Stimulated activated CD4-positive, alpha-beta T cell treated with anti-CD3 and anti-CD28 coated beads, Interleukin-1b, Interleukin-23, amount 100 ng/mL, for 48 hours (primary cell): ENCODE results near the gene LARP1.

Experiments used
- DNase-seq: peaks from one replicate; pipeline ENCODE4 v3.0.0-alpha.2; 2020

Gene LARP1

GRCh38 chr5:154762700-154763099 is 7.5 kb downstream of the LARP1 start:
- no peak for DNase-seq

GRCh38 chr5:154764967-154765366 is 9.8 kb downstream of the LARP1 start:
- DNase-seq = no peak

- DNase-seq = no peak
These were observed 10.3 kb downstream of the LARP1 start for GRCh38 chr5:154765396-154765925.

GRCh38 chr5:154766558-154767281 is 11.5 kb downstream of the LARP1 start:
- no peak for DNase-seq

GRCh38 chr5:154767576-154767975 is 12.4 kb downstream of the LARP1 start:
- no peak for DNase-seq

GRCh38 chr5:154768207-154768606 is 13.0 kb downstream of the LARP1 start:
- no peak for DNase-seq

- DNase-seq = no peak
These were observed 14.9 kb downstream of the LARP1 start for GRCh38 chr5:154770111-154770510.

GRCh38 chr5:154771383-154771901 is 16.3 kb downstream of the LARP1 start:
- DNase-seq = no peak

GRCh38 chr5:154773326-154773725 is 18.1 kb downstream of the LARP1 start:
- no peak for DNase-seq

GRCh38 chr5:154776167-154776566 is 21.0 kb downstream of the LARP1 start:
- DNase-seq = no peak

- no peak for DNase-seq
These were observed 23.4 kb downstream of the LARP1 start for GRCh38 chr5:154778534-154778933.

GRCh38 chr5:154779105-154779504 is 23.9 kb downstream of the LARP1 start:
- no peak for DNase-seq

GRCh38 chr5:154780128-154780527 is 25.0 kb downstream of the LARP1 start:
- DNase-seq = no peak

- DNase-seq = no peak
These were observed 27.1 kb downstream of the LARP1 start for GRCh38 chr5:154782326-154782725.

GRCh38 chr5:154782812-154783592 is 27.8 kb downstream of the LARP1 start:
- DNase-seq = no peak

GRCh38 chr5:154783774-154784460 is 28.7 kb downstream of the LARP1 start:
- DNase-seq = no peak

GRCh38 chr5:154784856-154785255 is 29.7 kb downstream of the LARP1 start:
- DNase-seq = no peak

GRCh38 chr5:154786414-154786813 is 31.2 kb downstream of the LARP1 start:
- DNase-seq = no peak

- DNase-seq = no peak
These were observed 33.0 kb downstream of the LARP1 start for GRCh38 chr5:154788212-154788611.

- no peak for DNase-seq
These were observed 36.4 kb downstream of the LARP1 start for GRCh38 chr5:154791535-154791934.

- DNase-seq = no peak
These were observed 38.7 kb downstream of the LARP1 start for GRCh38 chr5:154793599-154794524.
